SK-N-SH treated with all-trans-retinoic acid at 6 μM for 48 hours (cell line): ENCODE data around the gene NKAP.

Experiments used
- ATAC-seq: fragments of 200-7000 bp; cut with Tn5 transposase; 3 replicates; pipeline ENCODE4 v1.9.1; 2020; ENCODE audit warnings: mild to moderate bottlenecking, moderate library complexity
- ARNTL ChIP-seq: fragments of 450-650 bp; formaldehyde crosslinking; IDR thresholded peaks from 2 replicates; pipeline ENCODE4 v1.5.0; 2020; ENCODE audit warnings: low read depth, mild to moderate bottlenecking, moderate library complexity, borderline replicate concordance
- BACH2 ChIP-seq: fragments of 250-450 bp; sonication (Bioruptor Pico); IDR thresholded peaks from 2 replicates; pipeline ENCODE4 v1.9.0; 2021; ENCODE audit warnings: mild to moderate bottlenecking, borderline replicate concordance
- CSDC2 ChIP-seq: fragments of 250-450 bp; sonication (Bioruptor Pico); IDR thresholded peaks from 2 replicates; pipeline ENCODE4 v1.5.0; 2020; ENCODE audit warnings: mild to moderate bottlenecking, moderate library complexity
- ESRRG ChIP-seq: fragments of 250-450 bp; sonication (Bioruptor Pico); IDR thresholded peaks from 2 replicates; pipeline ENCODE4 v1.6.1; 2021; ENCODE audit warnings: mild to moderate bottlenecking
- GLIS3 ChIP-seq: fragments of 250-450 bp; sonication (Bioruptor Pico); IDR thresholded peaks from 2 replicates; pipeline ENCODE4 v1.5.0; 2020; ENCODE audit warnings: mild to moderate bottlenecking, moderate library complexity
- ISL1 ChIP-seq: fragments of 250-450 bp; sonication (Bioruptor Pico); IDR thresholded peaks from 2 replicates; pipeline ENCODE4 v2.1.2; 2022; ENCODE audit warnings: mild to moderate bottlenecking, moderate library complexity
- OSR1 ChIP-seq: fragments of 250-450 bp; sonication (Bioruptor Pico); IDR thresholded peaks from 2 replicates; pipeline ENCODE4 v1.8.0; 2022; ENCODE audit warnings: moderate library complexity, mild to moderate bottlenecking, inconsistent platforms
- PPARA ChIP-seq: fragments of 250-450 bp; sonication (Bioruptor Pico); IDR thresholded peaks from 2 replicates; pipeline ENCODE4 v1.5.0; 2020; ENCODE audit warnings: mild to moderate bottlenecking, borderline replicate concordance
- RARB ChIP-seq: fragments of 250-450 bp; sonication (Bioruptor Pico); IDR thresholded peaks from 2 replicates; pipeline ENCODE4 v1.8.0; 2021; ENCODE audit warnings: mild to moderate bottlenecking, moderate library complexity
- TCF4 ChIP-seq: fragments of 250-450 bp; sonication (Bioruptor Pico); IDR thresholded peaks from 2 replicates; pipeline ENCODE4 v1.8.0; 2021; ENCODE audit warnings: mild to moderate bottlenecking, moderate library complexity, borderline replicate concordance
- TOX ChIP-seq: fragments of 250-450 bp; sonication (Bioruptor Pico); IDR thresholded peaks from 2 replicates; pipeline ENCODE4 v1.8.0; 2021; ENCODE audit warnings: mild to moderate bottlenecking, moderate library complexity, borderline replicate concordance
- ZC3H10 ChIP-seq: fragments of 250-450 bp; sonication (Bioruptor Pico); IDR thresholded peaks from 2 replicates; pipeline ENCODE4 v1.5.1; 2021; ENCODE audit warnings: mild to moderate bottlenecking, moderate library complexity
- ZNF565 ChIP-seq: fragments of 450-650 bp; formaldehyde crosslinking; conservative IDR thresholded peaks from 2 replicates; pipeline ENCODE4 v1.5.0; 2020; ENCODE audit warnings: low read depth, mild to moderate bottlenecking, moderate library complexity
- ZNF70 ChIP-seq: fragments of 450-650 bp; formaldehyde crosslinking; IDR thresholded peaks from 2 replicates; pipeline ENCODE4 v1.5.0; 2020; ENCODE audit warnings: mild to moderate bottlenecking, moderate library complexity
- ZNF8 ChIP-seq: fragments of 450-650 bp; formaldehyde crosslinking; IDR thresholded peaks from 2 replicates; pipeline ENCODE4 v1.5.0; 2020; ENCODE audit warnings: mild to moderate bottlenecking, moderate library complexity
- TF ChIP-seq, protein P1 (sequence below): fragments of 250-450 bp; sonication (Bioruptor Pico); IDR thresholded peaks from 2 replicates; pipeline ENCODE4 v1.5.1; 2020; ENCODE audit warnings: low read depth, mild to moderate bottlenecking, moderate library complexity
- TF ChIP-seq, protein P2 (sequence below): fragments of 250-450 bp; sonication (Bioruptor Pico); IDR thresholded peaks from 2 replicates; pipeline ENCODE4 v1.8.0; 2020; ENCODE audit warnings: mild to moderate bottlenecking, moderate library complexity, borderline replicate concordance
- TF ChIP-seq, protein P3 (sequence below): fragments of 250-450 bp; sonication (Bioruptor Pico); IDR thresholded peaks from 2 replicates; pipeline ENCODE4 v1.5.1; 2021; ENCODE audit warnings: mild to moderate bottlenecking, moderate library complexity
- TF ChIP-seq, protein P4 (sequence below): fragments of 250-450 bp; sonication (Bioruptor Pico); IDR thresholded peaks from 2 replicates; pipeline ENCODE4 v1.8.0; 2021; ENCODE audit warnings: low read depth, mild to moderate bottlenecking, moderate library complexity, borderline replicate concordance

Gene NKAP

DNA sequence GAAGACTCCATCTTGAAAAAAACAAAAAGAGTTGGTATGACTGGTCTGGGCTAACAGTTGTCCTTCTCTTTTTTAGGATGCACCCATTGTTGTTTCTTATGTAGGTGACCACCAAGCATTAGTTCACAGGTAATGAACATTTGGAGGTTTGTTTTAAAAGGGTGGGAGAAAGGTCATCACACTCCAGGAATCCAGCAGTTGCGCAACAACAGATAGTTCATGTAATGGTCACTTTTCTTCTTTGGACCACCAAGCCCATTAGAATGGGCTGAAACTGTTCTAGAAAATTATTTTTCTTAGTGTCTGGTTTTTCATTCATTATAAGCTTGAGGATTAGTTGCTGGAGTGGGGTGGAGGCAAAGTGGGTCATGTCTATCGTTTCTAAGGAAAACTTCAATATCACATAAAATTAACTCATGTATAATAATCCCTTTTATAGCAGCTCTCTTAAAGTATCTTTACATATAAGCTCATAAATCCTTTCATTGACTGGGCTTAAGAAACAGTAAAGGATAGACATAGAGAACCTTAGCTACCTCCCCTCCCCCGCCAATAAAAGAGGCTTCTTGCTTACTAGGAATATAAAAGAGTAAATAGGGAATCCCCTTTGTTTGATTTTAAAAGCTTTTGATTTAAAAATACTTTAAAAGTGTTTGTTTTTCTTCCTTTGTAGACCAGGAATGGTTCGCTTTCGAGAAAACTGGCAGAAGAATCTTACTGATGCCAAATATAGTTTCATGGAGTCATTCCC, 23.5 kb downstream of the NKAP start:
- no peak for ATAC-seq
- TF ChIP-seq, protein P1, sequence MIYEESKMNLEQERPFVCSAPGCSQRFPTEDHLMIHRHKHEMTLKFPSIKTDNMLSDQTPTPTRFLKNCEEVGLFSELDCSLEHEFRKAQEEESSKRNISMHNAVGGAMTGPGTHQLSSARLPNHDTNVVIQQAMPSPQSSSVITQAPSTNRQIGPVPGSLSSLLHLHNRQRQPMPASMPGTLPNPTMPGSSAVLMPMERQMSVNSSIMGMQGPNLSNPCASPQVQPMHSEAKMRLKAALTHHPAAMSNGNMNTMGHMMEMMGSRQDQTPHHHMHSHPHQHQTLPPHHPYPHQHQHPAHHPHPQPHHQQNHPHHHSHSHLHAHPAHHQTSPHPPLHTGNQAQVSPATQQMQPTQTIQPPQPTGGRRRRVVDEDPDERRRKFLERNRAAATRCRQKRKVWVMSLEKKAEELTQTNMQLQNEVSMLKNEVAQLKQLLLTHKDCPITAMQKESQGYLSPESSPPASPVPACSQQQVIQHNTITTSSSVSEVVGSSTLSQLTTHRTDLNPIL (CRISPR knock-in tag), result no peak
- no peak for TF ChIP-seq PPARA (CRISPR knock-in tag)
- TF ChIP-seq ZNF8, result no peak
- TF ChIP-seq ARNTL, result no peak
- TF ChIP-seq, protein P2, sequence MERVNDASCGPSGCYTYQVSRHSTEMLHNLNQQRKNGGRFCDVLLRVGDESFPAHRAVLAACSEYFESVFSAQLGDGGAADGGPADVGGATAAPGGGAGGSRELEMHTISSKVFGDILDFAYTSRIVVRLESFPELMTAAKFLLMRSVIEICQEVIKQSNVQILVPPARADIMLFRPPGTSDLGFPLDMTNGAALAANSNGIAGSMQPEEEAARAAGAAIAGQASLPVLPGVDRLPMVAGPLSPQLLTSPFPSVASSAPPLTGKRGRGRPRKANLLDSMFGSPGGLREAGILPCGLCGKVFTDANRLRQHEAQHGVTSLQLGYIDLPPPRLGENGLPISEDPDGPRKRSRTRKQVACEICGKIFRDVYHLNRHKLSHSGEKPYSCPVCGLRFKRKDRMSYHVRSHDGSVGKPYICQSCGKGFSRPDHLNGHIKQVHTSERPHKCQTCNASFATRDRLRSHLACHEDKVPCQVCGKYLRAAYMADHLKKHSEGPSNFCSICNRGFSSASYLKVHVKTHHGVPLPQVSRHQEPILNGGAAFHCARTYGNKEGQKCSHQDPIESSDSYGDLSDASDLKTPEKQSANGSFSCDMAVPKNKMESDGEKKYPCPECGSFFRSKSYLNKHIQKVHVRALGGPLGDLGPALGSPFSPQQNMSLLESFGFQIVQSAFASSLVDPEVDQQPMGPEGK (CRISPR knock-in tag), result no peak
- TF ChIP-seq GLIS3 (CRISPR knock-in tag), result no peak
- no peak for TF ChIP-seq TOX (CRISPR knock-in tag)

DNA sequence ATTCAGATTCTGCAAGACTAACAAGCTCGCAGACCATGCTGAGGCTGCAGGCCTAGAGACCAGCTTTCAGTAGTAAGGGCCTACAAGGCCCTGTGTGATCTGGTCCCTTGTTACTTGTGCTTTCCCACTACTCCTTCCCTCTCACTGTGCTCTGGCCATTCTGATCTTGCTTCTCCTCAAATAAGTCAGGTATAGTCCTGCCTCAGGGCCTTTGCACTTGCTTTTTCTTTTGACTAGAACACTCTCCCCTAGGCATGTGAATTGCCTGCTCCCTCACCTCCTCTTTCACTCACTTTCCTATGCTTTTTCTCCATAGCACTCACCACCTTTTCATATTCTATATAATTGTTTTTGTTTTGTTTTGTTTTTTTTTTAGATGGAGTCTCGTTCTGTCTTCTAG, 25.7 kb downstream of the NKAP start:
- TF ChIP-seq, protein P3, sequence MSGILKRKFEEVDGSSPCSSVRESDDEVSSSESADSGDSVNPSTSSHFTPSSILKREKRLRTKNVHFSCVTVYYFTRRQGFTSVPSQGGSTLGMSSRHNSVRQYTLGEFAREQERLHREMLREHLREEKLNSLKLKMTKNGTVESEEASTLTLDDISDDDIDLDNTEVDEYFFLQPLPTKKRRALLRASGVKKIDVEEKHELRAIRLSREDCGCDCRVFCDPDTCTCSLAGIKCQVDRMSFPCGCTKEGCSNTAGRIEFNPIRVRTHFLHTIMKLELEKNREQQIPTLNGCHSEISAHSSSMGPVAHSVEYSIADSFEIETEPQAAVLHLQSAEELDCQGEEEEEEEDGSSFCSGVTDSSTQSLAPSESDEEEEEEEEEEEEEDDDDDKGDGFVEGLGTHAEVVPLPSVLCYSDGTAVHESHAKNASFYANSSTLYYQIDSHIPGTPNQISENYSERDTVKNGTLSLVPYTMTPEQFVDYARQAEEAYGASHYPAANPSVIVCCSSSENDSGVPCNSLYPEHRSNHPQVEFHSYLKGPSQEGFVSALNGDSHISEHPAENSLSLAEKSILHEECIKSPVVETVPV, result no peak
- TF ChIP-seq, protein P4, sequence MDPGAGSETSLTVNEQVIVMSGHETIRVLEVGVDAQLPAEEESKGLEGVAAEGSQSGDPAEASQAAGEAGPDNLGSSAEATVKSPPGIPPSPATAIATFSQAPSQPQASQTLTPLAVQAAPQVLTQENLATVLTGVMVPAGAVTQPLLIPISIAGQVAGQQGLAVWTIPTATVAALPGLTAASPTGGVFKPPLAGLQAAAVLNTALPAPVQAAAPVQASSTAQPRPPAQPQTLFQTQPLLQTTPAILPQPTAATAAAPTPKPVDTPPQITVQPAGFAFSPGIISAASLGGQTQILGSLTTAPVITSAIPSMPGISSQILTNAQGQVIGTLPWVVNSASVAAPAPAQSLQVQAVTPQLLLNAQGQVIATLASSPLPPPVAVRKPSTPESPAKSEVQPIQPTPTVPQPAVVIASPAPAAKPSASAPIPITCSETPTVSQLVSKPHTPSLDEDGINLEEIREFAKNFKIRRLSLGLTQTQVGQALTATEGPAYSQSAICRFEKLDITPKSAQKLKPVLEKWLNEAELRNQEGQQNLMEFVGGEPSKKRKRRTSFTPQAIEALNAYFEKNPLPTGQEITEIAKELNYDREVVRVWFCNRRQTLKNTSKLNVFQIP, result no peak
- TF ChIP-seq CSDC2 (CRISPR knock-in tag) (no peak), PPARA (CRISPR knock-in tag) (no peak), ISL1 (CRISPR knock-in tag) (no peak), TOX (CRISPR knock-in tag) (no peak), ZNF8 (no peak), ZNF565 (no peak)
- TF ChIP-seq, protein P1 (CRISPR knock-in tag), result no peak
- TF ChIP-seq, protein P2 (CRISPR knock-in tag), result no peak
- no peak for ATAC-seq

DNA sequence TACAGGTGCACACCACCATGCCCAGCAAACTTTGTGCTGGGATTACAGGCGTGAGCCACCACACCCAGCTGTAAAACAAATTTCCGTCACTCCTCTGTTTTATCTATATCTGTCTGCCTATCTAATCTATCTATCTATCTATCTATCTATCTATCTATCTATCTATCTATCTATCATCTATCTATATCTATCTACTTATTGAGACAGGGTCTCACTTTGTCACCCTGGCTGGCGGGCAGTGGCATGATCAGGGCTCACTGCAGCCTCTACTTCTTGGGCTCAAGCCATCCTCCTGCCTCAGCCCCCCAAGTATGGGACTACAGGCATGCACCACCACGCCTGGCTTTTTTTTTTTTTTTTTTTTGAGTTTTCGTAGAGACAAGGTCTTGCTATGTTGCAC, 27.2 kb downstream of the NKAP start:
- TF ChIP-seq TOX (CRISPR knock-in tag) (no peak), ISL1 (CRISPR knock-in tag) (no peak), ESRRG (CRISPR knock-in tag) (no peak), CSDC2 (CRISPR knock-in tag) (no peak), ZNF8 (no peak), ZNF70 (CRISPR knock-in tag) (no peak), ZNF565 (no peak), OSR1 (no peak), BACH2 (CRISPR knock-in tag) (no peak), RARB (CRISPR knock-in tag) (no peak), ZC3H10 (no peak), PPARA (CRISPR knock-in tag) (no peak), GLIS3 (CRISPR knock-in tag) (no peak), TCF4 (CRISPR knock-in tag) (no peak)
- TF ChIP-seq, protein P2 (CRISPR knock-in tag), result no peak
- TF ChIP-seq, protein P1 (CRISPR knock-in tag), result no peak
- TF ChIP-seq, protein P4, result no peak
- no peak for ATAC-seq
